ENCODE results near the gene SLC28A1.
A peak's percentile ranks its signal among the peaks of the same experiment; 100 is the strongest.

Gene SLC28A1

DNA sequence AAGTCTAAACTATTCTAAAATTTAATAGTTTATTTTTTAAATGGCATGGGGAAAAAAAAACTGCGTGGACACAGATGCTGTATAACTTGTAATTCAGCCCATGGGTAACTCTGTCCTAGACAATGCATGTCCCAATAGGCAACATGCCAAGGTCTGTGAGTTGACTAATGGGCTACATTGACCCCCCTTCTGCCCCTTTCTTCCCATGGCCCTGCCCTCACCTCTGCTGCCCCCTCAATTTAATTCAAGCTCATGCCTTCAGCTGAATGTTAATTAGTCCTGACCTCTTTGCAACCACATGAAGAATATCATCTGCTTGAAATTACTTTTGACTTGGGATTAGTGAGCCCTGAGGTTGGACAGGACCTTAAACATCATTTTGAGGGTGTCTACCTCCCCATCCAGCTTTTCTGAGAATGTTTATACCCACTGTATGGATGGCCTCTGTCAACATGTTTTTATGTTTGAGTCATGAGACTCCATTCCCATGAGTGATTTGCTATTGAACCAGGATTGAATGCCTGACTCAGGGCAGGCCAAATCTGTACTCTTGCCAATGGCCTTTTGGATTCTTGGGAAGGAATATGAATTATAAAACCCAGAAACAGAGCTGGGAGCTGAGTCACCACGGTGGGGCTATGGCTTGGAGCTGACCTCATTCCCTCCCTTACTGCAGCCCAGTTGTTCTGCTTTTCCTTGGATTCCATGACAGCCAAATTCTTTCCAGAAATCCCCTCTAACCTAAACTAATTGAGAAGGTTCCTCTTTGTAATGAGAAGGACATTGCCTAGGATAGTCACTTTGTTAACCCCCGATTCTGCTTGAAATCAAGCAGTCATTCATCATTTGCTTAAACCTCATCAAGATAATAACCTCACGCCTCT is 63.7 kb downstream of the SLC28A1 start:
- peak; percentile 97 for DNase-seq

GRCh38 chr15:84949043-84949442 is 64.6 kb downstream of the SLC28A1 start:
- DNase-seq = peak; percentile 69

- DNase-seq = no peak
These were observed 65.5 kb downstream of the SLC28A1 start for GRCh38 chr15:84949845-84950569.

DNA sequence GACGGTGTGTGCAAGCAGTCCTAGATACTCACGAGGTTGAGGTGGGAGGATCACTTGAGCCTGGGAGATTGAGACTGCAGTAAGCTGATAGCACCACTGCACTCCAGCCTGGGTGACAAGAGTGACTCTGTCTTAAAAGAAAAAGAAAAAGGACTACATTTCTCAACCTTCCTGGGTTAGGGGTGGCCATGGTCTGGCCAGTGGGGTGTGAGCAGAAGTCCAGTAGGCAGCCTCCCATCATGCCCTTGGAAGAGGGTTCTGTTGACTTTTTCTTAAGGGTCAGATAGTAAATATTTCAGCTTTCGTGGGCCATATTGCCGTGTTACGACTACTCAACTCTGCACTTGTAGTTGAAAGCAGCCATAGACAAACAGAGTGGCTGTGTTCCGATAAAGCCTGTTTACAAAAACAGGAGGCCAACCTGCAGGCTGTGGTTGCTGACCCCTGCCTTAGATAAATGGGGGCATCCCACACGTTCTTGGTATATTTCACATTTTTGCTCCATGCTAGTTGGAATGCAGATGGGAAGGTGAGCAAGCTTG is 66.2 kb downstream of the SLC28A1 start:
- DNase-seq = no peak

- DNase-seq = no peak
These were observed 67.3 kb downstream of the SLC28A1 start for GRCh38 chr15:84951736-84952135.

DNA sequence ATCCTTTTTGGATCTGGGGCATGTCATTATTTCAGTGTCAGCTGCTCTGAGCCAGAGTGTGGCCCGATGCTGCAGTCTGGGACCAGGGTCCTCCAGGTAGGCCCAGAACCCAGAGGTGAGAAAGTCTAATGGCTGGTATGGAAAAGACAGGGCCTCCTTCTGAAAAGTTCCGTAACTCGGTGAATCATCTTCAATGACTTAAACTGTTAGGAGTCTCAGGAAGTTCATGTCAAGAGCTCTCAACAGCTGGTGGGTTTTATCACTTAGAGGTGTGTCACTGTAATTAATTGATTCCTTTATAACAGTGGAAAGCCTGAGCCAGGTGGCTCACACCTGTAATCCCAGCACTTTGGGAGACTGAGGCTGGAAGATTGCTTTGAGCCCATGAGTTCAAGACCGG is 68.7 kb downstream of the SLC28A1 start:
- peak; percentile 41 for DNase-seq

GRCh38 chr15:84953726-84954125 is 69.3 kb downstream of the SLC28A1 start:
- no peak for DNase-seq

- DNase-seq = peak; percentile 76
These were observed 70.8 kb downstream of the SLC28A1 start for GRCh38 chr15:84955089-84955848.

DNA sequence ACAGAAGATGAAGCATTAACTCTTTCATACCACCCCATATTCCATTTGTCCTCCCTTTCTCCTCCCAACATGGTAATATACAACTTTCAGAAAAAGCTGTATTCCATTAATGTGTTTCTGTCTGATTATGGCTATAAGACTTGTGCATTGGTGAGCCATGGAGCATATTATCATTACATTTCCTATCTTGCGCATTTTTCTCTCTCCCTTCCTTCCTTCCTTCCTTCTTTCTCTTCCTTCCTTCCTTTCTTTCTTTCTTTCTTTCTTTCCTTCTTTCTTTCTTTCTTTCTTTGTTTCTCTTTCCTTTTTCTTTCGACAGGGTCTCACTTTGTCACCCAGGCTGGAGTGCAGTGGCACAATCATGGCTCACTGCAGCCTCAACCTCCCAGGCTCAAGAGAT is 71.7 kb downstream of the SLC28A1 start:
- DNase-seq = no peak

GRCh38 chr15:84960391-84961113 is 76.1 kb downstream of the SLC28A1 start:
- no peak for DNase-seq

DNA sequence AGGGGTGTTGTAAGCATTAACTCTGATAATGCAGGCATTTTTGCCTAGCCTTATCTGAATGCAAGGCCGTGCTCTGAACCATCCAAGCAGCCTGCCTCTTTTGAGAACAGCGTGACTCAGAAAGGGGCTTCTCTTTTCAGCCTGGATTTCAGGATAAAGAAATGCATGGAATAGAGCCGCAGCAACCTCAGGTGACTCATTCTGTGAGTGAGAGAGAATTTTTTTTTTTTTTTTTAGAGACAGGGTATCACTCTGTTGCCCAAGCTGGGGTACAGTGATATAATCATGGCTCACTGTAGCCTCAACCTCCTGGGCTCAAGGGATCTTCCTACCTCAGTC is 76.6 kb downstream of the SLC28A1 start:
- DNase-seq = peak; percentile 90

- DNase-seq = peak; percentile 52
These were observed 77.2 kb downstream of the SLC28A1 start for GRCh38 chr15:84961707-84962106.

GRCh38 chr15:84962955-84963354 is 78.5 kb downstream of the SLC28A1 start:
- peak; percentile 28 for DNase-seq

DNA sequence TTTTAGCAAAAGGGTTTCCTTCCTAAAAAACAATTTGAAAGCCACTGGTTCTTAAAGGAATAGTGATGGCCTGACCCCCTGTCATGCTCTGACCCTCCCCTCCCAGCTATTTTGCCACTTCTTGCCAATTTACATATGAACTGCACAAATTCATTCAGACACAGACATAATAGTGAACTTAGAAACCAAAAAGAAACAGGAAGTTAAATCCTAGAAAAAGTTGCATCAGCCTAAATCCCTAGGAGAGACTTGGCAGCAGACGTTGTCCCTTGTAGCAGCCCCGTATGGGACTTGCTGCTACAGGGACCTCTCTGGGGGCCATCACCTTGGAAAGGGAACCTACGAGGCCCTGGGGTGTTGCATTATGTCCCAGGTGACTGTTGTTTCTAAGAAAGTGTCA is 82.9 kb downstream of the SLC28A1 start:
- DNase-seq = no peak

- DNase-seq = no peak
These were observed 83.8 kb downstream of the SLC28A1 start for GRCh38 chr15:84968301-84968700.

- DNase-seq = no peak
These were observed 84.8 kb downstream of the SLC28A1 start for GRCh38 chr15:84969257-84969656.

DNA sequence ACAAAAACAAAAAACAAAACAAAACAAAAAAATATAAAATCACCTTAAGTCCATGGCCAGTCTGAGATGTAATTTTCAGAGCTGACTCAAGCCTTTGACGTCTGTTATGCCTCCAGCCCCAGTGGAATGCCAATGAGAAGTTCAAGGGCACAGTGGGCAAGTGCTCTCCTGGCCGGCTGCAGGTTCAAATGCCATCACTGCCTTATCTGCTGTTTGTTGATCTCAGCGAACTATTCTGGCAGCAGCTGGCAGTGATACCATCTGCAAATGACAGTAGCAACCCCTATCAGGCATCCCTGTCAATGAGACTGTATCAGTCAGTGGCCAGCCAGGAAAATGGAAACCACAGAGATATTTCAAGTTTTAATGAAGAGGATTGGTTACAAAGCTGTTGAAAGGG is 86.4 kb downstream of the SLC28A1 start:
- no peak for DNase-seq

GRCh38 chr15:84973492-84974460 is 89.3 kb downstream of the SLC28A1 start:
- DNase-seq = peak; percentile 79

GRCh38 chr15:84975871-84976351 is 91.4 kb downstream of the SLC28A1 start:
- DNase-seq = no peak

GRCh38 chr15:84976746-84977345 is 92.4 kb downstream of the SLC28A1 start:
- no peak for DNase-seq

- DNase-seq = no peak
These were observed 95.2 kb downstream of the SLC28A1 start for GRCh38 chr15:84979651-84980050.
